Adrenal gland (tissue), 5 donors: Measurements from ENCODE around the gene TFF1.

ENCODE experiments used
- CTCF ChIP-seq, 6 experiments: fragments of 450-650 bp in 4 of 6; fragments of 200-600 bp in 2 of 6; sonication (generic) in 1 of 6; IDR thresholded peaks; 1 replicate in 5 of 6; 2 replicates in 1 of 6; pipeline versions ENCODE4 v1.5.1 to v1.8.0; 2016 to 2021; ENCODE audit warnings: antibody characterized with exemption in 6 of 6, mild to moderate bottlenecking in 2 of 6, moderate library complexity in 1 of 6
- POLR2A ChIP-seq, 2 donors: fragments of 450-650 bp; IDR thresholded peaks; one replicate each; pipeline ENCODE4 v1.6.1; 2017; ENCODE audit warnings: antibody characterized with exemption in 2 of 2, mild to moderate bottlenecking in 2 of 2, moderate library complexity in 1 of 2
- donor health status: DM: no; HTN: no; CAD: no.

GRCh38 chr21:42414066-42414465 is 47.7 kb upstream of the TFF1 start:
- TF ChIP-seq CTCF (IDR thresholded peaks at IDR 0.05) (no peak), POLR2A (IDR thresholded peaks at IDR 0.05) (no peak)
